COLO668 (cell line): ENCODE data around the gene RBM14.
"Not testable (repeated sequence)": the region's sequence is repeated elsewhere in the genome, so short reads cannot be mapped to it uniquely, and the experiment has no call there.

Experiments
- DNase-seq: peaks from one replicate; lab custom pipeline; 2025; ENCODE audit not compliant: unreplicated experiment; lab: John Stamatoyannopoulos, UW

Gene RBM14

DNA sequence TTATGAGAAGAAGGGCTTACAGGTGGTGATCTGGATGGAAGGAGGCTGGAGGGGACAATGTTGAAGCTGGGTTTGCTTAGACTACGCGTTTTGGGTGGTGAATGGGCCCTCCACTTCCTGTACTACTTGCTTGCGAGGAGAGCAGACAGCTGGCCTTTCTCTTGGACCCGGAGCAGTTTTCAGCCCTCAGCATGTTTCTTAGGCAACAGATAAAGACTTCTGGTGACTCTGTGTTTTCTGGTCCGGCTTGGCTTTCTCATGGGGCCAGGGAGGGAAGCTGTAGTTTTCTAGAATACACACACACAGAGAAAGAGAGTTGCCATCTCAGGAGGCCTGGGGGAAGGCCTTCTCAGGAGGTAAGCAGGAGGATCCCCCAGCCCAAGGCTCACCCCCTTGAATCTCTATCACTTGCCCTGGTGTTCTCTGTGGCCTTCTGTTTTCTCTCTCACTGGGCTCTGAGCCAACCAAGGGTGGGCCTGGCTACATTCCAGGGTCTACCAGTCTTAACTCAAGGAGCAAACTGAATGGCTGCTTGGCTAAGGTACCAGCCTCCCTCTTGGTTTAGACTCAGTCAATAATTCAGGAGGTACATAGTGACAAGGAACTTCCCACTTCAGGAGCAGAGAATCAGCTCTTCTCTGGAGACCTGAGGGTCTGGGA is 21.1 kb upstream of the RBM14 start:
- no peak for DNase-seq

- DNase-seq = no peak
Observed at GRCh38 chr11:66598993-66599392, 17.4 kb upstream of the RBM14 start.

DNA sequence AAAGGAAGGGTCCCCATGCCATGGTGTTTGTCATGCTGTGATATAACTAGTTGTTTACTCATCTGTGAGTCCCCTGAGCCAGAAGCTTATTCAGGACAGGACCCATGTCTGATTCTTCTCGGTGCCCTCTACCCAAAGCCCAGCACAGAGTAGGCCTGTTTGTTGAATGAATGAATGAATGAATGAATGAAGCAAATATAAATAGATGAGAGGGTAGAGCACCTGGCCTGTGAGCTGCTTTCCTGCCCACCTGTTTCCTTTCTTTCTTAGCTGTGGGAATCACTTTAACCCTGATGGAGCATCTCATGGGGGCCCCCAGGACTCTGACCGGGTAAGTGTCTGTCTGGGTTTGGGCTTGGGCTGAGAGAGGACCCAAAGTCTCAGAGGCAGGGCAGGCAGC is 16.2 kb upstream of the RBM14 start:
- no peak for DNase-seq

GRCh38 chr11:66600631-66601233 is 15.7 kb upstream of the RBM14 start:
- no peak for DNase-seq

- no peak for DNase-seq
Observed at GRCh38 chr11:66603072-66603471, 13.4 kb upstream of the RBM14 start.

DNA sequence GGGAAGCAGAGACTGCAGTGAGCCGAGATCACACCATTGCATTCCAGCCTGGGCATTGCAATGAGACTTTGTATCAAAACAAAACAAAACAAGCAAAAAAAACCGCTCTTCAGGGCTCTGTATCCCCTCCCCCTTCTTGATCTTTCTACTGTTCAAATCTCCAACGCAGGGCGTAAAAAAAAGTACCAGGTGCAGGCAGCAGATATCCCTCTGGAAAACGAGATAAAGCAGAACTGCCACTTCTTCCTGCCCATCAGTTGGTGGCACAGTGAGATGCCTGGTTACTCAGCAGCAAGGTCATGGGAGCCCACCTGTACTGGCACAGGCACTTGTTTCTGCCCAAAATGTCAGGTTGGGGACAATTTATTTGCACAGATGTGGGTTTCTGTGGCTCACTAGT is 12.3 kb upstream of the RBM14 start:
- no peak for DNase-seq

DNA sequence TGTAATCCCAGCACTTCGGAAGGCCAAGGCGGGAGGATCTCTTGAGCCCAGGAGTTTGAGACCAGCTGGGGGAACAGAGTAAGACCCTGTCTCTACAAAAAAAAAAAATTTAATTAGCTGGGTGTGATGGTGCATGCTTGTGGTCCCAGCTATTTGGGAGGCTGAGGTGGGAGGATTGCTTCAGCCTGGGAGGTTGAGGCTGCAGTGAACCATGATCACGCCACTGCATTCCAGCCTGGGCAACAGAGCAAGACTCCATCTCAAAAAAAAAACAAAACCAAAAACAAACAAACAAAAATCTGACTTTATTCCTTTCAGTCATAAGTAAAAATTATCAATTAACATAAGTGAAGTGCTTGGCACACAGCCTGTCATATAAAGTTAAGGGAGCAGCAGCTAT is 9.8 kb upstream of the RBM14 start:
- not testable (repeated sequence) for DNase-seq

GRCh38 chr11:66607126-66607834 is 9.2 kb upstream of the RBM14 start:
- DNase-seq = no peak

DNA sequence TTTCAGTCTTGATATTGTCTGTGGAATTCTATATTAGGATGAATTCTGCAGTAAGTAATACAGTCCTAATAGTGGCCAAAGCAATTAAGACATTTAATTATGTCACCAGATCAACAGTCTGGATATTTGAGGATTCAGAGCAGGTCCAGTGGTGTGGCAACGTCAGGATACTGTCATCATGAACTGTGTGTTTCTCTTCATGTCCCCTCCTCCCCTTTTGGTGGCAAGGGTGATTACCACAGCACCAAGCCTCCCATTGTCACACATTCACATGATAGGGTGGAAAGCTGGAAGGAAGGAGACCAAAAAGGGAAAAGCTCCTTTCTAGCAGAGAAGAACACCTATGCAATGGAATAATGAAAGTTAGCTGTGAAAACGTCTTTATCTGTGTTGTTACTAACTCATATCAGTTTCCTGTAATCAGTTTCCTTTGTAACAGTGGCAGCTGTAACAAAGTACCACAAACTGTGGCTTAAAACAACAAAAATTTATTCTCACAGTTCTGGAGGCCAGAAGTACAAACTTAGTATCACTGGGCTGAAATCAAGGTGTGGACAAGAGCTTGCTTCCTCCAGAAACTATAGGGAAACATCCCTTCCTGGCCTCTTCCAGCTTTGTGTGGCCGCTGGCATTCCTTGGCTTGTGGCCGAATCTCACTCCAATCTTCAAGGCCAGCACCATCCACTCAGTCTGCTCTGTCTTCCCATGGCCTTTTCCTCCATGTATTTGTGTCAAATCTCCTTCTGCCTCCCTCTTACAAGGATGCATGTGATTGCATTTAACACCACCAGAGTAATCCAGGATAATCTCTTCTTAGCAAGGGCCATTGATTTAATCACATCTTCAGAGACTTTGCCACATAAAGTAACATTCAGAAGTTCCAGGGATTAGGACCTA is 6.5 kb upstream of the RBM14 start:
- DNase-seq = no peak

DNA sequence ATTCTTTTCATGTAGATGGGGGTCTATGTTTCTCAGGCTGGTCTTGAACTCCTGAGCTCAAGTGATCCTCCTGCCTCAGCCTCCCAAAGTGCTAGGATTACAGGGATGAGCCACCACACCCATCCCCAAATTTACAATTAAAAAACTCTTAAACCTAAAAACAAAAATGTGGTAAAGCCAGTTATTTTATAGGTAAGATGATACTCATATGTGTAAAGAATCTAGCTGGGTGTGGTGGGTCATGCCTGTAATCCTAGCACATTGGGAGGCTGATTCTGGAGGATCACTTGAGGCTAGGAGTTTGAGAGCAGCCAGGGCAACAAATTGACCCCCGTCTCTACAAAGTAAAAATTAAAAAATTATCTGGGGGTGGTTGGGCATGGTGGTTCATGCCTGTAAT is 4.0 kb upstream of the RBM14 start:
- no peak for DNase-seq

DNA sequence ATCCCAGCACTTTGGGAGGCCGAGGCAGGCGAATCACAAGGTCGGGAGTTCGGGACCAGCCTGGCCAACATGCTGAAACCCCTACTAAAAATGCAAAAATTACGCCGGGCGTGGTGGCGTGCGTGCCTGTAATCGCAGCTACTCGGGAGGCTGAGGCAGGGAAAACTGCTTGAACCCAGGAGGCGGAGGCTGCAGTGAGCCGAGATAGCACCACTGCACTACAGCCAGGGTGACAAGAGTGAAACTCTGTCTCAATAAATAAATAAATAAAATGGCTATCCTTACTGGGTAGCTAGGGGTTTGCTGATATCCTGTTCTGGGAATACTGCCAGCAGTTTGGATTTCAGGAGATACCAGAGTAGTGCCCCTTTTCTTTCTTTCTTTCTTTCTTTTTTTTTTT is 2.4 kb upstream of the RBM14 start:
- DNase-seq = no peak

- DNase-seq = peak; percentile 84
Observed at GRCh38 chr11:66617155-66617834, 865 bp downstream of the RBM14 start.

GRCh38 chr11:66619080-66619554 is 2.7 kb downstream of the RBM14 start:
- peak; percentile 10 for DNase-seq

GRCh38 chr11:66624450-66624849 is 8.0 kb downstream of the RBM14 start:
- DNase-seq = no peak

DNA sequence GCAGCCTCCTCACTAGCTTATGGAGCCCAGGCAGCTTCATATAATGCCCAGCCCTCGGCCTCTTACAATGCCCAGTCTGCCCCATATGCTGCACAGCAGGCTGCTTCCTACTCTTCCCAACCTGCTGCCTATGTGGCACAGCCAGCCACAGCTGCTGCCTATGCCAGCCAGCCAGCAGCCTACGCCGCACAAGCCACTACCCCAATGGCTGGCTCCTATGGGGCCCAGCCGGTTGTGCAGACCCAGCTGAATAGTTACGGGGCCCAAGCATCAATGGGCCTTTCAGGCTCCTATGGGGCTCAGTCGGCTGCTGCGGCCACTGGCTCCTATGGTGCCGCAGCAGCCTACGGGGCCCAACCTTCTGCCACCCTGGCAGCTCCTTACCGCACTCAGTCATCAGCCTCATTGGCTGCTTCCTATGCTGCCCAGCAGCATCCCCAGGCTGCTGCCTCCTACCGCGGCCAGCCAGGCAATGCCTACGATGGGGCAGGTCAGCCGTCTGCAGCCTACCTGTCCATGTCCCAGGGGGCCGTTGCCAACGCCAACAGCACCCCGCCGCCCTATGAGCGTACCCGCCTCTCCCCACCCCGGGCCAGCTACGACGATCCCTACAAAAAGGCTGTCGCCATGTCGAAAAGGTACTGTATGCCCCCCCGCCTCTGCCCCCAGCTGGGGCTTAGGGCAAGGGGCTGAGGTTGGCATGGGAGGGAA is 8.8 kb downstream of the RBM14 start:
- DNase-seq = no peak

GRCh38 chr11:66625752-66626149 is 9.3 kb downstream of the RBM14 start:
- DNase-seq = no peak

DNA sequence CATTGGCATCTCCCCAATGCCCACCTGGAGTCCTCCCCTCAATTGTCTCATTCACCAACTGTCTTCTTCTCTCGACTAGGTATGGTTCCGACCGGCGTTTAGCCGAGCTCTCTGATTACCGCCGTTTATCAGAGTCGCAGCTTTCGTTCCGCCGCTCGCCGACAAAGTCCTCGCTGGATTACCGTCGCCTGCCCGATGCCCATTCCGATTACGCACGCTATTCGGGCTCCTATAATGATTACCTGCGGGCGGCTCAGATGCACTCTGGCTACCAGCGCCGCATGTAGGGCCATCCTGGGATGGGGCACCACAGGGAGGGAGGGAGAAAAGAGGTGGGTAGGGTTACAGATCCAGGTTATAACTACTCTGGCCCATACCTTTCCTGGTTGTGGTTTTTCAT is 10.0 kb downstream of the RBM14 start:
- DNase-seq = no peak

DNA sequence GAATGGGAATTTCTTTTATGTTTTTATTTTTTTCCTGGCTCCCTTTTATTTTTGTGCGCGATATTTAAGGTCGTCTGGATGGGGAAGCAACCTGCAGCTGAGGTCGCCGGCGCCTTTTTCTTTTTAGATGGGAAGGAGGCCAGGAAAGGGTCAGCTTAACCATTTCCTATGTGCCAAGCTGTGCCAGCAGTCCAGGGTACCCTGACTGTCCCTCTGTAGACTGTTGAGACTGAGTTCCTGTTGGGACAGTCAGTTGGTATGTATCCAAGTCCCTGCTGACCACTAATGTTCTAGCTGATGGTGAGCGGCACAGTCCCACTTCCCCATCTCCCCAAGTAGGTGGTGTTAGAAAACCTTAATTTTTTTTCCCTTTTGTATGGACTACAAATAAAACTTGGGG is 10.5 kb downstream of the RBM14 start:
- DNase-seq = no peak

DNA sequence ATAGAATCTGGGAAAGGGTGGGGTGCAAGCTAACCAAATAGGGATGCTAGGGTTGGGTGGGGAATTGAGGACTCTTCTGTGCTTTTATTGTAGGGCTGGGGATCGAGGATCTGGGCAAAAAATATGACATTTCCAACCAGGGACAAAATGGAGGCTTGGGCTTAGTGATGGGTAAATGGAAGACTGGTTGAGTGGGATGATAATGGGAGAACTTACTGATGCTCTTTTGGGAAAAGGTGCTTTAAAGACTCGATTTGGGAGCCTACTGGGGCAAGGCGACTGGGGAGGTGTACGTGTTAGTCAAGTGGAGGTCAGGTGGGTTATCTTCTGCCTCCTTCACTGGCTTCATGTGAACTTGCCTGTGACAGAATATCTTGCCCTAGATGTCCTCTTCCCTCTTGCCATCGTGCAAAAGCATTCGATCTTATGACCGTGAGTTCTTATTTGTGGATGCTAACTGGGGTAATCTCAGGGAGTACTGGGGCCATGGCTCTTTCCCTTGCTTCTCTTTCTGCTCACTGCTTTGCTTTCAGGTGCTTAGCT is 11.7 kb downstream of the RBM14 start:
- no peak for DNase-seq

- DNase-seq = no peak
Observed at GRCh38 chr11:66629356-66629755, 12.9 kb downstream of the RBM14 start.
